ENCODE data around the gene PCP4L1. TPM values are rescaled to one million over a fixed set of nuclear protein-coding genes. Genes with fewer than 3 reads are reported as not detected.

The PCP4L1 gene
- total RNA-seq, 1 experiment from 2014 or later, result 0.83 TPM

DNA sequence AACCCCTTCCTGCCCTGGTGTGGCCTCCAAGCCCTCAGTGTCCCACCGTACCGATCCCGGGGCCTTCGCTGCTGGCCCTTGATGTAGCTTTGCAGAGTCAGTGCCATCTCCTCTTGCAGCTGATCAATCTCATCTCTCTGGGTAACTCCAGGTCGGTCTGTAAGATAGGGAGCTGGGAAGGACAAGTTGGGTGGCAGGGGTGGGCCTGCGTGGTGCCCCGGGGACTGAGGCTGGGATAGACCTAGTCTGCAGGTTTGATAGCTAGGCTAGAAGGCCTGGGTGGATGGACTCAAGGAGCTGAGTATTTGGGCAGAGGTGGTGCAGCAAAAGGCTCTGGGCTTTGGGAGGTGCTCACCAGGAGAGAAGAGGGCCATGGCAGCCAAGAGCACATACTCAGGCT, 27.8 kb upstream of the PCP4L1 start:
- no peak for DNase-seq
- H3K9me3 Mint-ChIP-seq, result no peaks in the 10 kb centered on the region
- Histone ChIP-seq H2AK5ac (ENCODE audit: insufficient read length, low read length) (no peak overlapping the region), H3K56ac (ENCODE audit: insufficient read length, low read depth, low read length) (no peak overlapping the region), H3K27me3 (ENCODE audit: insufficient read depth, low read length) (no peaks in the 10 kb centered on the region), H3T11ph (ENCODE audit: low read length) (no peak overlapping the region), H3K79me2 (ENCODE audit: insufficient read depth, low read length) (no peaks in the 10 kb centered on the region), H4K20me1 (ENCODE audit: control insufficient read depth, insufficient read depth, insufficient read length) (no peaks in the 10 kb centered on the region), H2BK5ac (ENCODE audit: insufficient read length, low read length) (no peak overlapping the region), H3K9me3 (ENCODE audit: control insufficient read depth, low read depth, low read length) (no peaks in the 10 kb centered on the region), H3K23me2 (ENCODE audit: insufficient read length, low read depth, low read length, poor library complexity, severe bottlenecking) (no peaks in the 10 kb centered on the region), H3K18ac (ENCODE audit: insufficient read length, low read depth, low read length) (no peak overlapping the region), H3K23ac (ENCODE audit: insufficient read length, low read depth, low read length) (no peak overlapping the region), H3K4me1 (ENCODE audit: insufficient read depth, low read length) (peaks cover 8% of the 10 kb centered on the region; the same call in 1 of the 2 replicates), H3K9ac (ENCODE audit: extremely low read depth, insufficient read length, low read length) (no peak overlapping the region), H4K8ac (replicated peaks; ENCODE audit: insufficient read length, low read depth, low read length) (no peak overlapping the region), H3K4me2 (ENCODE audit: insufficient read depth, insufficient read length, low read length) (no peak overlapping the region), H3K27ac (ENCODE audit: insufficient read length, low read depth, low read length) (no peak overlapping the region), H3K14ac (ENCODE audit: insufficient read depth, low read length) (no peak overlapping the region), H2BK120ac (ENCODE audit: low read depth, low read length, poor library complexity, severe bottlenecking) (no peak overlapping the region), H4K91ac (ENCODE audit: insufficient read length, low read depth, low read length) (no peak overlapping the region), H2BK20ac (ENCODE audit: low read depth, low read length, poor library complexity, severe bottlenecking) (no peak overlapping the region), H3K4ac (ENCODE audit: low read depth, low read length) (no peak overlapping the region), H3K79me1 (ENCODE audit: insufficient read depth, low read depth, low read length, poor library complexity, severe bottlenecking) (no peaks in the 10 kb centered on the region), H2BK12ac (ENCODE audit: insufficient read length, low read depth, low read length) (no peak overlapping the region), H2AFZ (ENCODE audit: low read length) (no peak overlapping the region), H2BK15ac (ENCODE audit: low read depth, low read length) (no peak overlapping the region), H4K5ac (ENCODE audit: insufficient read length, low read depth, low read length) (no peak overlapping the region)
- H3K27ac Mint-ChIP-seq, result no peak overlapping the region
- peaks cover 18 to 22% (median 20%) of the 10 kb centered on the region in 3 experiments; a peak in 6 of 7 replicates for H3K36me3 Mint-ChIP-seq (ENCODE audit: insufficient read depth in 1 of 3, low read depth in 3 of 3)
- TF ChIP-seq, protein P1, sequence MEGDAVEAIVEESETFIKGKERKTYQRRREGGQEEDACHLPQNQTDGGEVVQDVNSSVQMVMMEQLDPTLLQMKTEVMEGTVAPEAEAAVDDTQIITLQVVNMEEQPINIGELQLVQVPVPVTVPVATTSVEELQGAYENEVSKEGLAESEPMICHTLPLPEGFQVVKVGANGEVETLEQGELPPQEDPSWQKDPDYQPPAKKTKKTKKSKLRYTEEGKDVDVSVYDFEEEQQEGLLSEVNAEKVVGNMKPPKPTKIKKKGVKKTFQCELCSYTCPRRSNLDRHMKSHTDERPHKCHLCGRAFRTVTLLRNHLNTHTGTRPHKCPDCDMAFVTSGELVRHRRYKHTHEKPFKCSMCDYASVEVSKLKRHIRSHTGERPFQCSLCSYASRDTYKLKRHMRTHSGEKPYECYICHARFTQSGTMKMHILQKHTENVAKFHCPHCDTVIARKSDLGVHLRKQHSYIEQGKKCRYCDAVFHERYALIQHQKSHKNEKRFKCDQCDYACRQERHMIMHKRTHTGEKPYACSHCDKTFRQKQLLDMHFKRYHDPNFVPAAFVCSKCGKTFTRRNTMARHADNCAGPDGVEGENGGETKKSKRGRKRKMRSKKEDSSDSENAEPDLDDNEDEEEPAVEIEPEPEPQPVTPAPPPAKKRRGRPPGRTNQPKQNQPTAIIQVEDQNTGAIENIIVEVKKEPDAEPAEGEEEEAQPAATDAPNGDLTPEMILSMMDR (conservative IDR thresholded peaks at IDR 0.05), result no peak
- WGBS (ENCODE audit: extremely low coverage, insufficient read length, low lambda C conversion rate), result no CpG with 5 or more reads among the region's 7 CpGs
- H3K27me3 Mint-ChIP-seq (ENCODE audit: low read depth), result no peaks in the 10 kb centered on the region; the same call in 1 of the 2 replicates
- H3K4me3 Mint-ChIP-seq, result no peak overlapping the region
- H3K4me1 Mint-ChIP-seq, result peaks cover 21 to 23% of the 10 kb centered on the region in 2 experiments
